ENCODE results near the gene MRPL46. TPM values are rescaled to one million over a fixed set of nuclear protein-coding genes. Genes with fewer than 3 reads are reported as not detected.

Gene MRPL46
- total and polyA plus RNA-seq, 9 of the 15 experiments (the other 6 are each of a cell fraction or from before 2014, with no cell fraction given) = 41.2 to 72.2 (median 49.8) TPM

GRCh38 chr15:88511161-88511560, 44.0 kb upstream of the MRPL46 start:
- H4K20me1 ChIP-seq (replicated peaks; ENCODE audit: control insufficient read depth, insufficient read depth, low read length) = no peaks in the 10 kb centered on the region
- no peak overlapping the region for H3K4me3 ChIP-seq
- WGBS (ENCODE audit: insufficient coverage, low coverage, missing lambda C conversion rate) = 43% methylated on average over 2 of the region's 2 CpGs
- ATAC-seq (no peak), FAIRE-seq (no peak), DNase-seq (ENCODE audit: extremely low read depth in 1 of 4, low spot score in 3 of 4) (no peak)
- no peaks in the 10 kb centered on the region for H3K27me3 ChIP-seq (ENCODE audit: control insufficient read depth in 2 of 2, insufficient read depth in 2 of 2, low read length in 2 of 2)
- no peak overlapping the region for H2AFZ ChIP-seq (ENCODE audit: low read depth, low read length)
- H3K36me3 ChIP-seq (ENCODE audit: control insufficient read depth, insufficient read depth, low read length) = peaks cover 13% of the 10 kb centered on the region; the same call in 2 of the 3 replicates
- no peaks in the 10 kb centered on the region for H3K79me2 ChIP-seq (ENCODE audit: control insufficient read depth, insufficient read depth, low read length)
- BruUV-seq (replicated peaks) = no TSS peak
- in situ Hi-C loops (cut with MboI) = no loop called here
- ChIA-PET POLR2A (no interaction called here), CTCF (ENCODE audit: low intra/inter-chr PET ratio) (no interaction called here)
- no peak overlapping the region for H3K4me2 ChIP-seq (ENCODE audit: insufficient read depth, low read length)
- no peaks in the 10 kb centered on the region for H3K4me1 ChIP-seq (replicated peaks in 1 of 2; ENCODE audit: control insufficient read depth in 2 of 2, insufficient read depth in 2 of 2, low read length in 2 of 2)
- no peak overlapping the region for H3K27ac ChIP-seq (ENCODE audit: extremely low read depth, low read depth, low read length)
- no peaks in the 10 kb centered on the region for H3K9me1 ChIP-seq (ENCODE audit: control insufficient read depth, insufficient read depth, low read length)
- no peaks in the 10 kb centered on the region for H3K9me3 ChIP-seq (replicated peaks; ENCODE audit: control insufficient read depth, insufficient read depth, low read depth, low read length)
- H3K9ac ChIP-seq (ENCODE audit: insufficient read depth in 1 of 2, low read depth in 2 of 2, low read length in 2 of 2) = no peak overlapping the region
- intact Hi-C loops (cut with micrococcal nuclease) = no loop called here
- TF ChIP-seq PKNOX1 (IDR thresholded peaks at IDR 0.05) (no peak), ZNF740 (CRISPR knock-in tag; IDR thresholded peaks at IDR 0.05) (no peak), ZNF740 (tag; IDR thresholded peaks at IDR 0.05) (no peak), RBFOX2 (IDR thresholded peaks at IDR 0.05; ENCODE audit: low read depth, low read length) (no peak), ZFX (CRISPR knock-in tag; IDR thresholded peaks at IDR 0.05) (no peak), HEY1 (CRISPR knock-in tag; IDR thresholded peaks at IDR 0.05; ENCODE audit: borderline replicate concordance) (no peak), NFIX (CRISPR knock-in tag; IDR thresholded peaks at IDR 0.05; ENCODE audit: low read depth) (no peak), HMGN3 (IDR thresholded peaks at IDR 0.05; ENCODE audit: borderline replicate concordance, extremely low read depth, insufficient read length, low read depth, low read length) (no peak), MCM7 (IDR thresholded peaks at IDR 0.05) (no peak), STAG1 (CRISPR knock-in tag; IDR thresholded peaks at IDR 0.05; ENCODE audit: borderline replicate concordance) (no peak), POLR3A (IDR thresholded peaks at IDR 0.05; ENCODE audit: borderline replicate concordance, extremely low read depth, insufficient read depth, insufficient read length) (no peak), ETS2 (tag; IDR thresholded peaks at IDR 0.05; ENCODE audit: borderline replicate concordance, poor library complexity, severe bottlenecking) (no peak), FOXJ2 (tag; IDR thresholded peaks at IDR 0.05) (no peak), BCL6 (CRISPR knock-in tag; IDR thresholded peaks at IDR 0.05) (no peak), THRAP3 (IDR thresholded peaks at IDR 0.05; ENCODE audit: borderline replicate concordance) (no peak), PCBP1 (IDR thresholded peaks at IDR 0.05; ENCODE audit: low read depth, low read length, poor library complexity, severe bottlenecking) (no peak), CBX8 (IDR thresholded peaks at IDR 0.05; ENCODE audit: borderline replicate concordance, extremely low read depth, low read depth, low read length, poor library complexity, severe bottlenecking) (no peak), ZBTB7A (IDR thresholded peaks at IDR 0.05; ENCODE audit: borderline replicate concordance, control insufficient read depth, low read depth, low read length) (no peak)

All from K562 (cell line).